ENCODE results near the gene SCARB1.

- TF ChIP-seq EZH2phosphoT487 (IDR thresholded peaks at IDR 0.05; ENCODE audit: insufficient read depth, low read depth) (no peak), EZH2 (IDR thresholded peaks at IDR 0.05; ENCODE audit: insufficient read depth, poor library complexity, severe bottlenecking) (no peak)
Measured at GRCh38 chr12:124878795-124879516, 15.3 kb upstream of the SCARB1 start.
